ENCODE data around the gene TMEM131.

DNA sequence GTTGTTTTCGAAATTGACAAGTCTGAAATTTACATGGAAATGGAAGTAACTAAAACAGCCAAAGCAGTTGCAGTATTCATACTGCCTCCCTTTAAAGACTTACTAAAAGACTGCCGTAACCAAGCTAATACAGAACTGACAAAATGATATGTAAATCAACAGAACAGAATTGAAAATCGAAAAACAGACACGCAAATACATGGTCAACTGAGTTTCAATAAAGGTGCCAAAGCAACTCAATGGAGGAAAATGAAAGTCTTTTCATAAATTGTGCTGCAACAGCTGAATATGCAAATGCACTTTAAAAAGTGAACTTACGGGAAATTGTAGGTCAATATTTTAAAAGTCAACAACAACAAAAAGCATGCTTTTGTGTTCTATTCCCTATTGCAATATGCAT is 34.2 kb downstream of the TMEM131 start:
- TF ChIP-seq POLR2A (IDR thresholded peaks at IDR 0.05) = no peak
- TF ChIP-seq, protein P1, sequence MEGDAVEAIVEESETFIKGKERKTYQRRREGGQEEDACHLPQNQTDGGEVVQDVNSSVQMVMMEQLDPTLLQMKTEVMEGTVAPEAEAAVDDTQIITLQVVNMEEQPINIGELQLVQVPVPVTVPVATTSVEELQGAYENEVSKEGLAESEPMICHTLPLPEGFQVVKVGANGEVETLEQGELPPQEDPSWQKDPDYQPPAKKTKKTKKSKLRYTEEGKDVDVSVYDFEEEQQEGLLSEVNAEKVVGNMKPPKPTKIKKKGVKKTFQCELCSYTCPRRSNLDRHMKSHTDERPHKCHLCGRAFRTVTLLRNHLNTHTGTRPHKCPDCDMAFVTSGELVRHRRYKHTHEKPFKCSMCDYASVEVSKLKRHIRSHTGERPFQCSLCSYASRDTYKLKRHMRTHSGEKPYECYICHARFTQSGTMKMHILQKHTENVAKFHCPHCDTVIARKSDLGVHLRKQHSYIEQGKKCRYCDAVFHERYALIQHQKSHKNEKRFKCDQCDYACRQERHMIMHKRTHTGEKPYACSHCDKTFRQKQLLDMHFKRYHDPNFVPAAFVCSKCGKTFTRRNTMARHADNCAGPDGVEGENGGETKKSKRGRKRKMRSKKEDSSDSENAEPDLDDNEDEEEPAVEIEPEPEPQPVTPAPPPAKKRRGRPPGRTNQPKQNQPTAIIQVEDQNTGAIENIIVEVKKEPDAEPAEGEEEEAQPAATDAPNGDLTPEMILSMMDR (IDR thresholded peaks at IDR 0.05) = no peak
